ENCODE measurements around the gene GPR171.

GRCh38 chr3:151224268-151224866 is 21.4 kb upstream of the GPR171 start:
- TF ChIP-seq CTCF (conservative IDR thresholded peaks at IDR 0.05 in 1 of 2, IDR thresholded peaks at IDR 0.05 in 1 of 2; ENCODE audit: extremely low read depth in 1 of 2, insufficient read depth in 1 of 2, low read depth in 1 of 2, low read length in 2 of 2) (no peak), EZH2 (IDR thresholded peaks at IDR 0.05; ENCODE audit: borderline replicate concordance, low read length) (no peak)
